ENCODE data around the gene RIN2.

RIN2 gene

DNA sequence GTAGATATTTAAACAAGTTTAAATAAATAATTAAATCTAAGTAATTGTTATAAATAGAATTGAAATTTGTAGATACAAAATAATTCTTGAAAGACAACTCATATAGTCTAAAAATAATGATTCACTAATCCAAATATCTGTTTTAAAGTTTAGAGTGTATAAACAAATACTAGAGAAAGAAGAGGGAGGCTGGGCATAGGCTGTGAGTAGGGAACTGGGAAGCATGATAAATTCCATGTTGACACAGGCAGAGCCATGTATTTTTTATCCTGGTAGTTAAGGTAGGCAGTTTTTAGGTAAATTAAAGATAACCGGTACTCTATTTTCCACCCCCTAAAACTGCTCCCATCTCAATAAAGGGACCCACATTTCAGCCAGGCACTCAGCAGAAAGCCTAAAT is 11.7 kb upstream of the RIN2 start:
- TF ChIP-seq, protein P1, sequence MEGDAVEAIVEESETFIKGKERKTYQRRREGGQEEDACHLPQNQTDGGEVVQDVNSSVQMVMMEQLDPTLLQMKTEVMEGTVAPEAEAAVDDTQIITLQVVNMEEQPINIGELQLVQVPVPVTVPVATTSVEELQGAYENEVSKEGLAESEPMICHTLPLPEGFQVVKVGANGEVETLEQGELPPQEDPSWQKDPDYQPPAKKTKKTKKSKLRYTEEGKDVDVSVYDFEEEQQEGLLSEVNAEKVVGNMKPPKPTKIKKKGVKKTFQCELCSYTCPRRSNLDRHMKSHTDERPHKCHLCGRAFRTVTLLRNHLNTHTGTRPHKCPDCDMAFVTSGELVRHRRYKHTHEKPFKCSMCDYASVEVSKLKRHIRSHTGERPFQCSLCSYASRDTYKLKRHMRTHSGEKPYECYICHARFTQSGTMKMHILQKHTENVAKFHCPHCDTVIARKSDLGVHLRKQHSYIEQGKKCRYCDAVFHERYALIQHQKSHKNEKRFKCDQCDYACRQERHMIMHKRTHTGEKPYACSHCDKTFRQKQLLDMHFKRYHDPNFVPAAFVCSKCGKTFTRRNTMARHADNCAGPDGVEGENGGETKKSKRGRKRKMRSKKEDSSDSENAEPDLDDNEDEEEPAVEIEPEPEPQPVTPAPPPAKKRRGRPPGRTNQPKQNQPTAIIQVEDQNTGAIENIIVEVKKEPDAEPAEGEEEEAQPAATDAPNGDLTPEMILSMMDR (IDR thresholded peaks at IDR 0.05; ENCODE audit: low read depth, low read length, missing control alignments): no peak
- in situ Hi-C loops (cut with HindIII; ENCODE audit: low pct_ligation_motif_present, low sequenced_read_pairs): no loop called here
- H3K27me3 ChIP-seq (replicated peaks): no peaks in the 10 kb centered on the region

DNA sequence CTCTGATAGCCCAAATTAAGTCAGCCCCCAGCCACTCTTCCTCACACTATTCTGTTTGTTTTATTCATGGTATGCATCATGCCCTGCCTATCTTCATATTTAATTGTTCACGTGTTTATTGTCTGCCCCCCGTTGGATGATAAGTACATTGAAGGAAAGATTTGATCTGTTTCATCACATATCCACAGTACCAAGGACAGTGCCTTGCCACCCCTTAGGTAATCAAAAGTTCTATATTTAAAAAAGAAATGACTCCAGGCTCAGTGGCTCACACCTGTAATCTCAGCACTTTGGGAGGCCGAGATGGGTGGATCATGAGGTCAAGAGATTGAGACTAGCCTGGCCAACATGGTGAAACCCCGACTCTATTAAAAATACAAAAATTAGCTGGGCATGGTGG is 10.2 kb upstream of the RIN2 start:
- TF ChIP-seq, protein P1 (IDR thresholded peaks at IDR 0.05; ENCODE audit: low read depth, low read length, missing control alignments): no peak
- H3K36me3 ChIP-seq (replicated peaks): no peaks in the 10 kb centered on the region
- DNase-seq: no peak
- no peak overlapping the region for H3K27ac ChIP-seq
- H3K27me3 ChIP-seq (replicated peaks): no peaks in the 10 kb centered on the region
- no peak overlapping the region for H3K4me3 ChIP-seq (ENCODE audit: low read depth, low read length)
- in situ Hi-C loops (cut with HindIII; ENCODE audit: low pct_ligation_motif_present, low sequenced_read_pairs): no loop called here

More for the DNA sequence above, 11.7 kb upstream of the RIN2 start:
- Histone ChIP-seq H3K4me3 (ENCODE audit: low read depth, low read length) (no peak overlapping the region), H3K27ac (no peak overlapping the region), H3K36me3 (replicated peaks) (no peaks in the 10 kb centered on the region)
- DNase-seq: no peak

DNA sequence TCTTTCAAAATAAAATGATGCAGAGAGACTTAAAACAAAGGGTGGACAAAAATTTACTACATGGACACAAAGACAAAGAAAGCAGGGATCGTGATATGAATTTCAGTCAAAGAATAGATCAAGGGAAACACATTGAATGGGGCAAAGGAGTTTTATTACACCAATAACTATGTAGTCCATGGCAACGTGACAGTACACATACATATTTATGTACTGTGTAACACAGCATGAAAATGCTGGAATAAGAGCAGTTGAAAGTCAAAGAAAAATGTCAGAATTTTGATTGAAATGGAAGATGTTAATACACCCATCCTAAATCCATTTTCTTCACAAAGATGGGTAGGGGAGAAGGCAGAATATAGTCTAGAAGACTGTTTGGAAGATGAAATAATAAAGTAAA is 9.4 kb upstream of the RIN2 start:
- in situ Hi-C loops (cut with HindIII; ENCODE audit: low pct_ligation_motif_present, low sequenced_read_pairs): no loop called here

DNA sequence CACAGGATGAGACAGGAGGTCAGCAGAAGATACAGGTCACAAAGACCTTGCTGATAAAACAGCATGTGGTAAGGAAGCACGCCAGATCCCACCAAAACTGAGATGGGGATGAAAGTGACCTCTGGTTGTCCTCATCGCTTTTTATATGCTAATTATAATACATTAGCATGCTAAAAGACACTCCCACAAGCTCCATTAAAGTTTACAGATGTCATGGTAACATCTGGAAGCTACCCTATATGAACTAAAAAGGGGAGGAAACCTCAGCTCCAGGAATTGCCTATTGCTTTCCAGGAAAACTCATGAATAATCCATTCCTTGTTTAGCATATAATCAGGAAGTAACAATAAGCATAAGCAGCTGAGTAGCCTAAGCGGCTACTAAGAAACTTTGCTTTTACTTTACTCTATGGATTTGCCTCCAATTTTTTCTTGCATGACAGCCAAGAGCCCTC is 8.4 kb upstream of the RIN2 start:
- in situ Hi-C loops (cut with HindIII; ENCODE audit: low pct_ligation_motif_present, low sequenced_read_pairs): no loop called here
- TF ChIP-seq, protein P1 (IDR thresholded peaks at IDR 0.05; ENCODE audit: low read depth, low read length, missing control alignments): no peak
- no peak for DNase-seq
- H3K4me3 ChIP-seq (ENCODE audit: low read depth, low read length): no peak overlapping the region
- no peak overlapping the region for H3K27ac ChIP-seq
- no peaks in the 10 kb centered on the region for H3K27me3 ChIP-seq (replicated peaks)
- H3K36me3 ChIP-seq (replicated peaks): no peaks in the 10 kb centered on the region

More for the DNA sequence above, 9.4 kb upstream of the RIN2 start:
- no peaks in the 10 kb centered on the region for H3K36me3 ChIP-seq (replicated peaks)
- H3K27me3 ChIP-seq (replicated peaks): no peaks in the 10 kb centered on the region
- TF ChIP-seq, protein P1 (IDR thresholded peaks at IDR 0.05; ENCODE audit: low read depth, low read length, missing control alignments): no peak
- DNase-seq: no peak
- H3K27ac ChIP-seq: no peak overlapping the region
- H3K4me3 ChIP-seq (ENCODE audit: low read depth, low read length): no peak overlapping the region

DNA sequence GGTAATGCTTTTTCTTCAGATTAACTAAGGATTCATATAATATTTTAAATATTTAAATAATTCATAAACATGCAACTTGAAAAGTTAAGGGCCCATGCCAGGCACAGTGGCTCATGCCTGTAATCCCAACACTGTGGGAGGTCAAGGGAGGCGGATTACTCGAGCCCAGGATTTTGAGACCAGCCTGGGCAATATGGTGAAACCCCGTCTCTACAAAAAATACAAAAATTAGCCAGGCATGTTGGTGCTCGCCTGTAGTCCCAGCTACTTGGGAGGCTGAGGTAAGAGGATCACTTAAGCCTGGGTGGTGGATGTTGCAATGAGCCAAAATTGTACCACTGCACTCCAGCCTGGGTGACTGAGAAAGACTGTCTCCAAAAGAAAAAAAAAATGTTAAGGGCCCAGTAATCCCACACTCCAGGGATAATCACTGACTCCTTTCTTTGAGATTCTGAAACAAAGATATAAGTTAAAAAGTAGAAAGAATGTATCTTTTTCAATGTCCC is 7.9 kb upstream of the RIN2 start:
- no peak for DNase-seq
- in situ Hi-C loops (cut with HindIII; ENCODE audit: low pct_ligation_motif_present, low sequenced_read_pairs): no loop called here
- no peaks in the 10 kb centered on the region for H3K36me3 ChIP-seq (replicated peaks)
- H3K27me3 ChIP-seq (replicated peaks): no peaks in the 10 kb centered on the region
- no peak overlapping the region for H3K27ac ChIP-seq
- TF ChIP-seq, protein P1 (IDR thresholded peaks at IDR 0.05; ENCODE audit: low read depth, low read length, missing control alignments): no peak
- H3K4me3 ChIP-seq (ENCODE audit: low read depth, low read length): no peak overlapping the region
